HCT116 (cell line): Measurements from ENCODE around the gene CDK9. TPM values are rescaled to one million over a fixed set of nuclear protein-coding genes. Genes with fewer than 3 reads are reported as not detected.

Experiments used
- ATAC-seq: fragments of 200-7000 bp; cut with Tn5 transposase; 2 replicates; pipeline ENCODE4 v1.9.1; 2020; ENCODE audit warnings: mild to moderate bottlenecking, moderate library complexity
- BruUV-seq: library from RNA; stranded (reverse); fragments of 400-500 nt; replicated peaks from 2 replicates; lab custom pipeline; 2021; lab: Mats Ljungman, UMichigan
- CTCF ChIA-PET: fragments of 300-600 bp; sonication (Branson Sonifier 250); formaldehyde crosslinking; loops from one replicate; lab custom pipeline; 2021; ENCODE audit warnings: antibody characterized with exemption; lab: Charles Lee
- POLR2A ChIA-PET: fragments of 300-600, 350-600 bp; sonication (Branson Sonifier 250); formaldehyde crosslinking; loops from one replicate; lab custom pipeline; 2021; ENCODE audit warnings: antibody characterized with exemption; lab: Charles Lee
- RAD21 ChIA-PET, 2 experiments: fragments of 300-600 bp; sonication (Branson Sonifier 250); formaldehyde crosslinking; loops; one replicate each; lab custom pipeline; 2023; ENCODE audit warnings: low total read pairs in 2 of 2; ENCODE audit not compliant: uncharacterized antibody in 2 of 2, unreplicated experiment in 2 of 2, low non-redundant PET in 1 of 2; lab: Charles Lee
- DNase-seq: peaks from one replicate; pipeline ENCODE4 v3.0.0-alpha.2; 2010; ENCODE audit warnings: low read depth, low spot score
- H2AFZ ChIP-seq: fragments of 200-600 bp; shearing (Covaris generic), sonication (generic); 2 replicates; pipeline ENCODE4 v1.6.1; 2017; ENCODE audit warnings: low read depth, mixed run types, mixed read lengths, antibody characterized with exemption, low read length; ENCODE audit not compliant: poor library complexity, severe bottlenecking
- H3K27ac ChIP-seq: 2 replicates; pipeline ENCODE4 v1.5.1; 2012; ENCODE audit warnings: low read depth, low read length
- H3K27me3 ChIP-seq: fragments of 200-600 bp; sonication (generic); 2 replicates; pipeline ENCODE4 v1.6.1; 2016; ENCODE audit warnings: mixed run types, low read length, mixed read lengths; ENCODE audit not compliant: insufficient read depth
- H3K36me3 ChIP-seq, 2 experiments: fragments of 200-500 bp in 1 of 2; fragments of 200-600 bp in 1 of 2; sonication (Bioruptor generic) in 1 of 2; sonication (generic) in 1 of 2; 2 replicates each; pipeline versions ENCODE4 v1.5.1 to v1.6.1; 2014 to 2016; ENCODE audit warnings: low read length in 2 of 2, inconsistent platforms in 1 of 2, mixed read lengths in 1 of 2, mixed run types in 1 of 2; ENCODE audit not compliant: insufficient read depth in 2 of 2, control insufficient read depth in 1 of 2
- H3K4me1 ChIP-seq, 2 experiments: fragments of 200-600 bp in 1 of 2; sonication (generic) in 1 of 2; 2 replicates each; pipeline versions ENCODE4 v1.5.1 to v1.6.1; 2012 to 2017; ENCODE audit warnings: low read length in 2 of 2, inconsistent platforms in 1 of 2, mild to moderate bottlenecking in 1 of 2, mixed read lengths in 1 of 2, mixed run types in 1 of 2, moderate library complexity in 1 of 2; ENCODE audit not compliant: insufficient read depth in 2 of 2, control insufficient read depth in 1 of 2
- H3K4me2 ChIP-seq: fragments of 200-600 bp; sonication (generic); 2 replicates; pipeline ENCODE4 v1.6.1; 2017; ENCODE audit warnings: mixed run types, low read length, mixed read lengths
- H3K4me3 ChIP-seq, 2 experiments: fragments of 200-600 bp in 1 of 2; sonication (generic) in 1 of 2; replicated peaks in 1 of 2; 2 replicates each; pipeline ENCODE4 v1.5.1; 2011 to 2016; ENCODE audit warnings: low read length in 2 of 2, control low read depth in 1 of 2, low read depth in 1 of 2, mild to moderate bottlenecking in 1 of 2, mixed read lengths in 1 of 2, mixed run types in 1 of 2
- H3K79me2 ChIP-seq: fragments of 200-600 bp; sonication (generic); 2 replicates; pipeline ENCODE4 v1.6.1; 2017; ENCODE audit warnings: mild to moderate bottlenecking, mixed run types, low read length, moderate library complexity, mixed read lengths; ENCODE audit not compliant: insufficient read depth
- H3K9ac ChIP-seq: fragments of 200-600 bp; sonication (generic); 2 replicates; pipeline ENCODE4 v1.6.1; 2016; ENCODE audit warnings: low read length, mixed read lengths
- H3K9me2 ChIP-seq: fragments of 200-600 bp; sonication (generic), shearing (Covaris generic); 2 replicates; pipeline ENCODE4 v1.6.1; 2017; ENCODE audit warnings: mixed run types, mild to moderate bottlenecking, moderate library complexity; ENCODE audit not compliant: insufficient read depth
- H3K9me3 ChIP-seq, 2 experiments: fragments of 200-500 bp in 1 of 2; fragments of 200-600 bp in 1 of 2; sonication (Bioruptor generic) in 1 of 2; sonication (generic) in 1 of 2; 2 replicates each; pipeline ENCODE4 v1.6.1; 2014 to 2017; ENCODE audit warnings: low read length in 2 of 2, mixed read lengths in 2 of 2, inconsistent platforms in 1 of 2, low read depth in 1 of 2, mild to moderate bottlenecking in 1 of 2, mixed run types in 1 of 2, moderate library complexity in 1 of 2; ENCODE audit not compliant: control insufficient read depth in 1 of 2, insufficient read depth in 1 of 2
- H4K20me1 ChIP-seq: fragments of 200-600 bp; sonication (generic), shearing (Covaris generic); 2 replicates; pipeline ENCODE4 v1.6.1; 2017; ENCODE audit warnings: mixed run types, mild to moderate bottlenecking, moderate library complexity; ENCODE audit not compliant: insufficient read depth
- EGR1 ChIP-seq: IDR thresholded peaks from 2 replicates; pipeline ENCODE4 v1.6.1; 2012; ENCODE audit warnings: low read depth
- EZH2 ChIP-seq: fragments of 200-600 bp; sonication (generic); IDR thresholded peaks from 2 replicates; pipeline ENCODE4 v1.6.1; 2017; ENCODE audit warnings: antibody characterized with exemption, mixed run types
- JUND ChIP-seq: IDR thresholded peaks from 2 replicates; pipeline ENCODE4 v1.6.1; 2012
- SRF ChIP-seq: IDR thresholded peaks from 2 replicates; pipeline ENCODE4 v1.6.1; 2012; ENCODE audit warnings: low read depth
- intact Hi-C: fragments of 100-400 bp; cut with micrococcal nuclease; formaldehyde crosslinking; loops from 2 replicates; pipeline ENCODE4 v1.10.0; 2022
- total RNA-seq: library from RNA; stranded (reverse); gene quantifications from one replicate; pipeline ENCODE4 v1.2.1, GENCODE V29; 2021; ENCODE audit not compliant: unreplicated experiment
- TF ChIP-seq, protein P1 (sequence below): IDR thresholded peaks from 2 replicates; pipeline ENCODE4 v1.6.1; 2011; ENCODE audit warnings: mild to moderate bottlenecking, low read length, moderate library complexity; ENCODE audit not compliant: insufficient replicate concordance; ENCODE audit errors: extremely low read depth
- TF ChIP-seq, protein P2 (sequence below): IDR thresholded peaks from 2 replicates; pipeline ENCODE4 v1.6.1; 2012; ENCODE audit warnings: low read depth

The CDK9 gene
- total RNA-seq, 1 experiment from 2014 or later: 102 TPM

DNA sequence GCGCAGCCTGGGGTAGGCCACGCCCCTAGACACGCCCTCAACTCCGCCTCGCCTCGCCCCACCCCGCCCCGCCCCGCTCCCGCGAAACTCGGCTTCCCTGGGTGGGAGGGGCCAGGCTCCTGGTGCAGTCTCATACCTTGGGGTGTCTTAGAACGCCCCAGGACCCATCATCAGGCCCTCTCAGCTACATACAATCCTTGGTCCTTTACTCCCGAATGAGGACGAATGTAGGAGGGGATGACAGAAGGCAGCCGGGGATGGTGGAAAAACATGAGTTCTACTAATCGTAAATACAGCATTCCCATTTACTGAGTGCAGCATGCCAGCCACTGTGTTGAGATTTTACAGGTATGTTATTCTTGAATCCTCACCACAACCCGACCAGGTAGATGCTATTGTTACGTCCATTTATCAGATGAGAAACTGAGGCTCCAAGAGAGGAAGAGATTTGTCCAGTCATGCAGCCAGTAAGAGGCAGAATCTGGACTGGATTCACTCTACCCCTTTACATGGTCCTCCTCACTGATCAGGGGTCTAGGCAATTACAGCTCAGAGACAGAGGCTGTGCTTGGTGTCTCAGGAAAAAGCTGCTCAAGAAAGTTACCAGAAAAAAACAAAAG, 14.2 kb upstream of the CDK9 start:
- Histone ChIP-seq H3K4me1 (peaks cover 13 to 21% of the 10 kb centered on the region in 2 experiments), H2AFZ (peak overlapping the region; percentile 93), H3K36me3 (no peaks in the 10 kb centered on the region), H3K9me3 (no peaks in the 10 kb centered on the region), H4K20me1 (no peaks in the 10 kb centered on the region), H3K79me2 (no peaks in the 10 kb centered on the region), H3K27ac (peak overlapping the region; percentile 34), H3K9me2 (no peaks in the 10 kb centered on the region), H3K9ac (peak overlapping the region; percentile 57), H3K27me3 (no peaks in the 10 kb centered on the region), H3K4me3 (peak overlapping the region; percentile 50 to 60), H3K4me2 (peak overlapping the region; percentile 96)
- intact Hi-C loops: loop anchor here (1.0 kb wide), 1 partner anchor 36 kb away; the partner anchor contains the start of gene TOR2A
- ChIA-PET POLR2A (interaction anchor here (0.7 to 1.7 kb wide), 7 partner anchors 14 to 152 kb away, joined by 3 to 10 read pairs (median 3); partner anchors contain the start of genes CDK9, ST6GALNAC4 and TOR2A), CTCF (interaction anchor here (0.8 to 2.2 kb wide), 11 partner anchors 11 to 346 kb away, joined by 3 to 24 read pairs (median 3); partner anchors contain the start of genes CDK9 and TOR2A), RAD21 (interaction anchor here in 1 of 2 experiments (1.0 kb wide), 1 partner anchor 37 kb away, joined by 4 read pairs; the partner anchor contains the start of gene TOR2A)
- DNase-seq: no peak
- BruUV-seq: no TSS peak
- TF ChIP-seq, protein P1, sequence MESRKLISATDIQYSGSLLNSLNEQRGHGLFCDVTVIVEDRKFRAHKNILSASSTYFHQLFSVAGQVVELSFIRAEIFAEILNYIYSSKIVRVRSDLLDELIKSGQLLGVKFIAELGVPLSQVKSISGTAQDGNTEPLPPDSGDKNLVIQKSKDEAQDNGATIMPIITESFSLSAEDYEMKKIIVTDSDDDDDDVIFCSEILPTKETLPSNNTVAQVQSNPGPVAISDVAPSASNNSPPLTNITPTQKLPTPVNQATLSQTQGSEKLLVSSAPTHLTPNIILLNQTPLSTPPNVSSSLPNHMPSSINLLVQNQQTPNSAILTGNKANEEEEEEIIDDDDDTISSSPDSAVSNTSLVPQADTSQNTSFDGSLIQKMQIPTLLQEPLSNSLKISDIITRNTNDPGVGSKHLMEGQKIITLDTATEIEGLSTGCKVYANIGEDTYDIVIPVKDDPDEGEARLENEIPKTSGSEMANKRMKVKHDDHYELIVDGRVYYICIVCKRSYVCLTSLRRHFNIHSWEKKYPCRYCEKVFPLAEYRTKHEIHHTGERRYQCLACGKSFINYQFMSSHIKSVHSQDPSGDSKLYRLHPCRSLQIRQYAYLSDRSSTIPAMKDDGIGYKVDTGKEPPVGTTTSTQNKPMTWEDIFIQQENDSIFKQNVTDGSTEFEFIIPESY: no peak
- TF ChIP-seq EGR1 (no peak), SRF (no peak), EZH2 (no peak), JUND (no peak)
- TF ChIP-seq, protein P2, sequence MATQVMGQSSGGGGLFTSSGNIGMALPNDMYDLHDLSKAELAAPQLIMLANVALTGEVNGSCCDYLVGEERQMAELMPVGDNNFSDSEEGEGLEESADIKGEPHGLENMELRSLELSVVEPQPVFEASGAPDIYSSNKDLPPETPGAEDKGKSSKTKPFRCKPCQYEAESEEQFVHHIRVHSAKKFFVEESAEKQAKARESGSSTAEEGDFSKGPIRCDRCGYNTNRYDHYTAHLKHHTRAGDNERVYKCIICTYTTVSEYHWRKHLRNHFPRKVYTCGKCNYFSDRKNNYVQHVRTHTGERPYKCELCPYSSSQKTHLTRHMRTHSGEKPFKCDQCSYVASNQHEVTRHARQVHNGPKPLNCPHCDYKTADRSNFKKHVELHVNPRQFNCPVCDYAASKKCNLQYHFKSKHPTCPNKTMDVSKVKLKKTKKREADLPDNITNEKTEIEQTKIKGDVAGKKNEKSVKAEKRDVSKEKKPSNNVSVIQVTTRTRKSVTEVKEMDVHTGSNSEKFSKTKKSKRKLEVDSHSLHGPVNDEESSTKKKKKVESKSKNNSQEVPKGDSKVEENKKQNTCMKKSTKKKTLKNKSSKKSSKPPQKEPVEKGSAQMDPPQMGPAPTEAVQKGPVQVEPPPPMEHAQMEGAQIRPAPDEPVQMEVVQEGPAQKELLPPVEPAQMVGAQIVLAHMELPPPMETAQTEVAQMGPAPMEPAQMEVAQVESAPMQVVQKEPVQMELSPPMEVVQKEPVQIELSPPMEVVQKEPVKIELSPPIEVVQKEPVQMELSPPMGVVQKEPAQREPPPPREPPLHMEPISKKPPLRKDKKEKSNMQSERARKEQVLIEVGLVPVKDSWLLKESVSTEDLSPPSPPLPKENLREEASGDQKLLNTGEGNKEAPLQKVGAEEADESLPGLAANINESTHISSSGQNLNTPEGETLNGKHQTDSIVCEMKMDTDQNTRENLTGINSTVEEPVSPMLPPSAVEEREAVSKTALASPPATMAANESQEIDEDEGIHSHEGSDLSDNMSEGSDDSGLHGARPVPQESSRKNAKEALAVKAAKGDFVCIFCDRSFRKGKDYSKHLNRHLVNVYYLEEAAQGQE: no peak
- no peak for ATAC-seq
